Measurements from ENCODE around the gene RNF144B. TPM values are rescaled to one million over a fixed set of nuclear protein-coding genes. Genes with fewer than 3 reads are reported as not detected.

Gene RNF144B
- total RNA-seq, 1 experiment from 2014 or later: 2.3 TPM

DNA sequence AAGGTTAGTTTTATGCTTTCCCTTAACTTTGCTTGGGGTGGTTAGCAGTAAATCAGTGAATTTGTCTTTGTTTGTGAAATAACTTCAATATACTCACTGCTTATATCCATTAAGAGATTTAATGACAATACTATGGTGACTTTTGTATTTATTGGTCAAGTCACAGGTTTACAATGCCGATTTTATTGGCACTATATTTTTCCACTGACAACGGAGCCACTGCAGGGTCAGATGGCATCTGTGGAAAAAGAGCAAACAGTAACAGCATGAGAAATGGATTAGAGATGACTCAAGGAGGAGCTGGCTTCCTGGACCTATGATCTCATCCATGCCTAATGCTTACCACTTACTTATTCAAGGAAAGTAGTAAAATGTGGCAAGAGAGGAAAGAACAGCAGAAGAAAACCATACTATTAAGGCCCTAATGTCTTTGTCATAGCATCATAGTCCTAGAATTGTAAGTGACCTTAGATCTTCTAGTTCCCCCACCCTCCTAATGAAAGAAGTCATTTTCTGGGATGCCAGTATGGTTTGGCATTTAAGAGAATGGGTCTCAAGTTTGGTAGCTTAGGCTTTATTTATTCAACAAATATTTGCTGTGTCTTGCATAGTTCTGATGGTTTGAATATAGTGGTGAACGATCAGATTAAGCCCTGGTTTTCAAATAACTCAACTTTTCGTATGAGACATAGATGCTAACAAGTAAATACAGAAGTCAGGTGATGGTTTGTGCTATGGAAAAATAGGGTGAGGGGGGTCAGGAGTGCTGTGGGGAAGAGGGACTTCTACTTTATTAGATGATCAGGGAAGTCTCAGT, 18.5 kb downstream of the RNF144B start:
- Mint-ChIP-seq H3K27me3 (ENCODE audit: low read depth) (no peaks in the 10 kb centered on the region), H3K36me3 (ENCODE audit: insufficient read depth in 1 of 3, low read depth in 3 of 3) (no peaks in the 10 kb centered on the region; a peak in 1 of 7 replicates), H3K4me1 (peaks cover 5 to 10% of the 10 kb centered on the region in 2 experiments), H3K9me3 (no peaks in the 10 kb centered on the region), H3K4me3 (no peak overlapping the region), H3K27ac (no peak overlapping the region; a peak in 1 of 7 replicates)
- no peaks in the 10 kb centered on the region for H4K20me1 ChIP-seq (ENCODE audit: control insufficient read depth, insufficient read depth, insufficient read length)
- no peak overlapping the region for H4K8ac ChIP-seq (replicated peaks; ENCODE audit: insufficient read length, low read depth, low read length)
- H3K27me3 ChIP-seq (ENCODE audit: insufficient read depth, low read length): no peaks in the 10 kb centered on the region
- WGBS (ENCODE audit: extremely low coverage, insufficient read length, low lambda C conversion rate): no CpG with 5 or more reads among the region's 4 CpGs
- no peaks in the 10 kb centered on the region for H3K9me3 ChIP-seq (ENCODE audit: control insufficient read depth, low read depth, low read length)
- H2BK20ac ChIP-seq (ENCODE audit: low read depth, low read length, poor library complexity, severe bottlenecking): no peak overlapping the region
- no peak overlapping the region for H3K56ac ChIP-seq (ENCODE audit: insufficient read length, low read depth, low read length)
- H3K14ac ChIP-seq (ENCODE audit: insufficient read depth, low read length): no peak overlapping the region
- no peak overlapping the region for H4K5ac ChIP-seq (ENCODE audit: insufficient read length, low read depth, low read length)
- H3K23me2 ChIP-seq (ENCODE audit: insufficient read length, low read depth, low read length, poor library complexity, severe bottlenecking): no peaks in the 10 kb centered on the region
- H2BK15ac ChIP-seq (ENCODE audit: low read depth, low read length): no peak overlapping the region
- H3K27ac ChIP-seq (ENCODE audit: insufficient read length, low read depth, low read length): no peak overlapping the region
- no peak overlapping the region for H3K4ac ChIP-seq (ENCODE audit: low read depth, low read length)
- no peak for TF ChIP-seq CTCF (conservative IDR thresholded peaks at IDR 0.05)
- DNase-seq: no peak
- H2BK120ac ChIP-seq (ENCODE audit: low read depth, low read length, poor library complexity, severe bottlenecking): no peak overlapping the region
- no peak overlapping the region for H2BK5ac ChIP-seq (ENCODE audit: insufficient read length, low read length)
- H3K23ac ChIP-seq (ENCODE audit: insufficient read length, low read depth, low read length): no peak overlapping the region
- H3K9ac ChIP-seq (ENCODE audit: extremely low read depth, insufficient read length, low read length): no peak overlapping the region
- no peak overlapping the region for H2AK5ac ChIP-seq (ENCODE audit: insufficient read length, low read length)
- H3K79me2 ChIP-seq (ENCODE audit: insufficient read depth, low read length): no peaks in the 10 kb centered on the region
- no peak overlapping the region for H2AFZ ChIP-seq (ENCODE audit: low read length)
- no peak overlapping the region for H3K4me2 ChIP-seq (ENCODE audit: insufficient read depth, insufficient read length, low read length)
- H3K18ac ChIP-seq (ENCODE audit: insufficient read length, low read depth, low read length): no peak overlapping the region
- H3K79me1 ChIP-seq (ENCODE audit: insufficient read depth, low read depth, low read length, poor library complexity, severe bottlenecking): no peaks in the 10 kb centered on the region
- no peak overlapping the region for H4K91ac ChIP-seq (ENCODE audit: insufficient read length, low read depth, low read length)
- no peak overlapping the region for H3T11ph ChIP-seq (ENCODE audit: low read length)
- H3K4me1 ChIP-seq (ENCODE audit: insufficient read depth, low read length): 0 out of 2 replicates have a peak, but pooled peaks cover 1% of the 10 kb centered on the region
- H2BK12ac ChIP-seq (ENCODE audit: insufficient read length, low read depth, low read length): no peak overlapping the region

All from H9 (cell line).